ENCODE measurements around the gene PLCB3. TPM values are rescaled to one million over a fixed set of nuclear protein-coding genes. Genes with fewer than 3 reads are reported as not detected.

Gene PLCB3
- total and polyA plus RNA-seq, 2 experiments from 2014 or later, result 19.0 to 23.5 TPM

DNA sequence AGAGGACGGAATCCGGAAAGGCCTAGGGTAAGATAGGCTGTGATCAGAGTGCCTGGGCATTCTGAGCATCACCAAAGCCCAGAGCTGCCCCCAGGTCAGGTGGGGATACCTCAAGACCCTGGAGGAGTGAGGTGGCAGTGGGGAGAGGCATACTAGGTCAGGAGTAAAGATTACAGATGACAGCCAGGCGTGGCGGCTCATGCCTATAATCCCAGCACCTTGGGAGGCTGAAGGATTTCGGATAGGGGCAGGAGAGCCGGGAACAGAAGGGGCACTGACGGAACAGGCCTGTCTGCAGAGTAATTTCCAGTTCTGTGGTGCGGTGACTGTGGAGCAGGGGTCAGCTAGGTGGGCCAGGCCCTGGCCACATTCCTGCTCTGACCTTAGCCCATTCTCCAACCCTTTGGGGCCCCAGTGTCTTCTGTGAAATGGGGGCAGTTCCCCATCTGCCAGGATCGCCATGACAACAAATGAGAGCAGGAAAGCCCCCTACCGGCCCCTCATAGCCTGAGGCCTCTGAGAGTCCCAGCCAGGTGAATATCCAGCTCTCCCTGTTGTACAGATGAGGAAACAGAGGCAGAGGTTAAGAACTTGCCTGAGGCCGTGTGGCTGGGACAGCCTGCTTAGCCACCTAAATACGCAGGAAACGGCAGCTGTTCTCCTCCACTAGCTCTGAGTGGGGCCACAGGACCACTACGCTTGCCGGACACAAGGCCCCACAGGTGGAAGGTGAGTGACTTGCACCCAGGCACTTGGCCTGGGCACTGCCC is 23.9 kb downstream of the PLCB3 start:
- H3K4me3 ChIP-seq, result no peak overlapping the region
- no peak for TF ChIP-seq EZH2 (IDR thresholded peaks at IDR 0.05; ENCODE audit: borderline replicate concordance)
- TF ChIP-seq EZH2phosphoT487 (IDR thresholded peaks at IDR 0.05; ENCODE audit: low read depth, severe bottlenecking, unreplicated experiment), result no peak
- TF ChIP-seq, protein P1, sequence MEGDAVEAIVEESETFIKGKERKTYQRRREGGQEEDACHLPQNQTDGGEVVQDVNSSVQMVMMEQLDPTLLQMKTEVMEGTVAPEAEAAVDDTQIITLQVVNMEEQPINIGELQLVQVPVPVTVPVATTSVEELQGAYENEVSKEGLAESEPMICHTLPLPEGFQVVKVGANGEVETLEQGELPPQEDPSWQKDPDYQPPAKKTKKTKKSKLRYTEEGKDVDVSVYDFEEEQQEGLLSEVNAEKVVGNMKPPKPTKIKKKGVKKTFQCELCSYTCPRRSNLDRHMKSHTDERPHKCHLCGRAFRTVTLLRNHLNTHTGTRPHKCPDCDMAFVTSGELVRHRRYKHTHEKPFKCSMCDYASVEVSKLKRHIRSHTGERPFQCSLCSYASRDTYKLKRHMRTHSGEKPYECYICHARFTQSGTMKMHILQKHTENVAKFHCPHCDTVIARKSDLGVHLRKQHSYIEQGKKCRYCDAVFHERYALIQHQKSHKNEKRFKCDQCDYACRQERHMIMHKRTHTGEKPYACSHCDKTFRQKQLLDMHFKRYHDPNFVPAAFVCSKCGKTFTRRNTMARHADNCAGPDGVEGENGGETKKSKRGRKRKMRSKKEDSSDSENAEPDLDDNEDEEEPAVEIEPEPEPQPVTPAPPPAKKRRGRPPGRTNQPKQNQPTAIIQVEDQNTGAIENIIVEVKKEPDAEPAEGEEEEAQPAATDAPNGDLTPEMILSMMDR (IDR thresholded peaks at IDR 0.05; ENCODE audit: poor library complexity), result no peak
- H3K27ac ChIP-seq, result no peak overlapping the region
- no peaks in the 10 kb centered on the region for H3K9me2 ChIP-seq (replicated peaks; ENCODE audit: insufficient read depth)
- peaks cover 14% of the 10 kb centered on the region for H3K4me1 ChIP-seq (ENCODE audit: insufficient read depth)
- WGBS (ENCODE audit: low lambda C conversion rate, missing lambda C conversion rate), result 86% methylated on average over 15 of the region's 15 CpGs
- H3K79me2 ChIP-seq, result peaks cover 18% of the 10 kb centered on the region
- no peak for DNase-seq (ENCODE audit: low spot score)
- H3K36me3 ChIP-seq (replicated peaks; ENCODE audit: insufficient read depth, low read depth), result no peaks in the 10 kb centered on the region
- H3K9me3 ChIP-seq (ENCODE audit: low read depth), result no peaks in the 10 kb centered on the region
- H2AFZ ChIP-seq, result no peak overlapping the region
- no peaks in the 10 kb centered on the region for H4K20me1 ChIP-seq (ENCODE audit: insufficient read depth, poor library complexity, severe bottlenecking)
- H3K27me3 ChIP-seq, result no peaks in the 10 kb centered on the region
- H3K4me2 ChIP-seq, result no peak overlapping the region

DNA sequence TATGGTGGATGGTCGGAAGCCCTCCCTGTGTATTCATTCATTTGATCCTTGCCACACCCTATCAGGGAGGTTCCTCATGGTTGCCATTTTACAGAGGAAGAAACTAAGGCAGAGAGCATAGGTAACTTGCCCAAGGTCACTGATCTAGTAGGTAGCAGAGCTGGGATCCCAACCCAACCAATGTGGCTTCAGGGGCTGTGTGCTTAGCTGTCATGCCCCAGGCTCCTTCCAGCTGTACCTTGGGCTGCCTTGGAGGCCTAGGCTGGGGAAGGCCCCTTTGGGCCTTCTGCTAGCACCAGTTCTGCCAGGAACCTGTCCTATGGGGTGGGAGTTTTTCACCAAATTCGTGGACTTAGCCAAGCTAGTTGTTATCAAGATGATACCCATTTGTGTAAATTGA is 24.5 kb downstream of the PLCB3 start:
- no peak for DNase-seq (ENCODE audit: low spot score)
- no peaks in the 10 kb centered on the region for H3K9me2 ChIP-seq (replicated peaks; ENCODE audit: insufficient read depth)
- H3K79me2 ChIP-seq, result peaks cover 19% of the 10 kb centered on the region
- no peaks in the 10 kb centered on the region for H4K20me1 ChIP-seq (ENCODE audit: insufficient read depth, poor library complexity, severe bottlenecking)
- no peaks in the 10 kb centered on the region for H3K36me3 ChIP-seq (replicated peaks; ENCODE audit: insufficient read depth, low read depth)
- no peak overlapping the region for H2AFZ ChIP-seq
- no peaks in the 10 kb centered on the region for H3K27me3 ChIP-seq
- no peak overlapping the region for H3K4me3 ChIP-seq
- WGBS (ENCODE audit: low lambda C conversion rate, missing lambda C conversion rate), result 86% methylated on average over 2 of the region's 2 CpGs
- peaks cover 14% of the 10 kb centered on the region for H3K4me1 ChIP-seq (ENCODE audit: insufficient read depth)
- no peaks in the 10 kb centered on the region for H3K9me3 ChIP-seq (ENCODE audit: low read depth)
- no peak overlapping the region for H3K27ac ChIP-seq
- no peak overlapping the region for H3K4me2 ChIP-seq
- TF ChIP-seq EZH2 (IDR thresholded peaks at IDR 0.05; ENCODE audit: borderline replicate concordance) (no peak), EZH2phosphoT487 (IDR thresholded peaks at IDR 0.05; ENCODE audit: low read depth, severe bottlenecking, unreplicated experiment) (no peak)
- TF ChIP-seq, protein P1 (IDR thresholded peaks at IDR 0.05; ENCODE audit: poor library complexity), result no peak

DNA sequence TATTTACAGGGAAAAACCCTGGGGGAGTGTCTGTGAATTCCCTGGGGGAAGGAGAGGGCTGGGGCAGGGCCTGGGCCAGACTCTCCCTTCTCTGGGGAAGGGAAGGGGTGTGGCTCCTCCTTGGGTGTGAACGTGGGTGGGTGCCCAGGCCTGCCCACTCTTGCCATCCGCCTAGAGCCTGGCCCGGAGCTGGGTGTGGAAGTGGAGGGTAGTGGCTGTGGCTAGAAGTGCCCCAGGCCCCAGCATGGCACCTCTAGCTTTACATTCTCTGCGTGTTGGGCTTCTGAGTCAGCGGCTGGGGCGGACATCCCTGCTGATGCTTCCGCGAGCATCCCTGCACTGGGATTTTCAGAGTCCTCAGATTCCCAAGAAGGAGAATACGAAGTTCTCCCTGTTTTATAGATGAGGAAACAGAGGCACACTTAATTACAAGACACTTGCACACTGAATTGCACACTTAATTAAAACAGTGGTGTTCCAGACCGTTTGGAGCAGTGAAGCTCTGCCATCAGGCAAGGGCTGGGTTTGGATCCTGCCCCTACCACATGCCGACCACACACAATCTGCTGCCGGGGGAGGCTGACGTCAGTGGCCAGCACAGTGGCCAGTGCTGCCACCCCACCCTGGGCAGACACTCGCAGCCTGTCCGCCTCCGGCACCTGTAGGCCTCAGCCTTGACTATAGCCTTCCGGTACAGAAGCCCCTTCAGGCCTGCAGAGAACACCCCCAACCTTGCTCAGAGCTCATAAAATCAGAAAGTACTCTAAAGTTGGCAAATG is 25.5 kb downstream of the PLCB3 start:
- H3K27me3 ChIP-seq, result no peaks in the 10 kb centered on the region
- no peak overlapping the region for H3K4me3 ChIP-seq
- TF ChIP-seq, protein P1 (IDR thresholded peaks at IDR 0.05; ENCODE audit: poor library complexity), result no peak
- TF ChIP-seq EZH2 (IDR thresholded peaks at IDR 0.05; ENCODE audit: borderline replicate concordance) (no peak), EZH2phosphoT487 (IDR thresholded peaks at IDR 0.05; ENCODE audit: low read depth, severe bottlenecking, unreplicated experiment) (no peak)
- H3K27ac ChIP-seq, result no peak overlapping the region
- no peaks in the 10 kb centered on the region for H4K20me1 ChIP-seq (ENCODE audit: insufficient read depth, poor library complexity, severe bottlenecking)
- no peak overlapping the region for H2AFZ ChIP-seq
- H3K4me2 ChIP-seq, result no peak overlapping the region
- no peaks in the 10 kb centered on the region for H3K9me2 ChIP-seq (replicated peaks; ENCODE audit: insufficient read depth)
- H3K4me1 ChIP-seq (ENCODE audit: insufficient read depth), result peaks cover 12% of the 10 kb centered on the region
- H3K79me2 ChIP-seq, result peaks cover 18% of the 10 kb centered on the region
- DNase-seq (ENCODE audit: low spot score), result no peak
- 94% methylated on average over 17 of the region's 17 CpGs for WGBS (ENCODE audit: low lambda C conversion rate, missing lambda C conversion rate)
- H3K9me3 ChIP-seq (ENCODE audit: low read depth), result no peaks in the 10 kb centered on the region
- no peaks in the 10 kb centered on the region for H3K36me3 ChIP-seq (replicated peaks; ENCODE audit: insufficient read depth, low read depth)

All from hepatocyte (in vitro differentiated cells).